WTC11 (cell line): ENCODE results near the gene ABCD3.

ENCODE experiments used
- CTCF ChIP-seq: fragments of 200-600 bp; IDR thresholded peaks from 2 replicates; pipeline ENCODE4 v1.8.0; 2022; ENCODE audit warnings: antibody characterized with exemption
- MAX ChIP-seq: sonication (generic); formaldehyde crosslinking; IDR thresholded peaks from 2 replicates; pipeline ENCODE4 v1.8.0; 2022; ENCODE audit warnings: mild to moderate bottlenecking, missing genetic modification reagents
- NFATC4 ChIP-seq: fragments of 250-450 bp; sonication (Bioruptor Pico); IDR thresholded peaks from 2 replicates; pipeline ENCODE4 v1.9.0; 2021; ENCODE audit warnings: mild to moderate bottlenecking
- ZBTB21 ChIP-seq: sonication (generic); formaldehyde crosslinking; IDR thresholded peaks from 2 replicates; pipeline ENCODE4 v1.8.1; 2023; ENCODE audit warnings: mild to moderate bottlenecking, missing genetic modification reagents, borderline replicate concordance
- ZNF121 ChIP-seq: sonication (generic); formaldehyde crosslinking; IDR thresholded peaks from 2 replicates; pipeline ENCODE4 v1.8.0; 2023; ENCODE audit warnings: missing genetic modification reagents
- ZNF317 ChIP-seq: sonication (generic); formaldehyde crosslinking; IDR thresholded peaks from 2 replicates; pipeline ENCODE4 v1.8.1; 2023; ENCODE audit warnings: low read depth, mild to moderate bottlenecking, moderate library complexity, missing genetic modification reagents, borderline replicate concordance
- ZNF532 ChIP-seq: fragments of 250-450 bp; sonication (Bioruptor Pico); IDR thresholded peaks from 2 replicates; pipeline ENCODE4 v1.9.0; 2021; ENCODE audit warnings: mild to moderate bottlenecking, borderline replicate concordance

- TF ChIP-seq CTCF (no peak), MAX (CRISPR knock-in tag) (no peak), ZNF317 (CRISPR knock-in tag) (no peak), ZNF121 (no peak), NFATC4 (CRISPR knock-in tag) (no peak), ZNF532 (CRISPR knock-in tag) (no peak), ZBTB21 (CRISPR knock-in tag) (no peak)
Measured at GRCh38 chr1:94553323-94553730, 135.1 kb downstream of the ABCD3 start.
